NCI-H446 (cell line): ENCODE measurements around the gene FCRLA.
"Not testable (repeated sequence)": the region's sequence is repeated elsewhere in the genome, so short reads cannot be mapped to it uniquely, and the experiment has no call there.

Experiments used
- DNase-seq, 2 experiments: peaks; one replicate each; lab custom pipeline; 2025; lab: John Stamatoyannopoulos, UW

FCRLA gene, protein sequence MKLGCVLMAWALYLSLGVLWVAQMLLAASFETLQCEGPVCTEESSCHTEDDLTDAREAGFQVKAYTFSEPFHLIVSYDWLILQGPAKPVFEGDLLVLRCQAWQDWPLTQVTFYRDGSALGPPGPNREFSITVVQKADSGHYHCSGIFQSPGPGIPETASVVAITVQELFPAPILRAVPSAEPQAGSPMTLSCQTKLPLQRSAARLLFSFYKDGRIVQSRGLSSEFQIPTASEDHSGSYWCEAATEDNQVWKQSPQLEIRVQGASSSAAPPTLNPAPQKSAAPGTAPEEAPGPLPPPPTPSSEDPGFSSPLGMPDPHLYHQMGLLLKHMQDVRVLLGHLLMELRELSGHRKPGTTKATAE

DNA sequence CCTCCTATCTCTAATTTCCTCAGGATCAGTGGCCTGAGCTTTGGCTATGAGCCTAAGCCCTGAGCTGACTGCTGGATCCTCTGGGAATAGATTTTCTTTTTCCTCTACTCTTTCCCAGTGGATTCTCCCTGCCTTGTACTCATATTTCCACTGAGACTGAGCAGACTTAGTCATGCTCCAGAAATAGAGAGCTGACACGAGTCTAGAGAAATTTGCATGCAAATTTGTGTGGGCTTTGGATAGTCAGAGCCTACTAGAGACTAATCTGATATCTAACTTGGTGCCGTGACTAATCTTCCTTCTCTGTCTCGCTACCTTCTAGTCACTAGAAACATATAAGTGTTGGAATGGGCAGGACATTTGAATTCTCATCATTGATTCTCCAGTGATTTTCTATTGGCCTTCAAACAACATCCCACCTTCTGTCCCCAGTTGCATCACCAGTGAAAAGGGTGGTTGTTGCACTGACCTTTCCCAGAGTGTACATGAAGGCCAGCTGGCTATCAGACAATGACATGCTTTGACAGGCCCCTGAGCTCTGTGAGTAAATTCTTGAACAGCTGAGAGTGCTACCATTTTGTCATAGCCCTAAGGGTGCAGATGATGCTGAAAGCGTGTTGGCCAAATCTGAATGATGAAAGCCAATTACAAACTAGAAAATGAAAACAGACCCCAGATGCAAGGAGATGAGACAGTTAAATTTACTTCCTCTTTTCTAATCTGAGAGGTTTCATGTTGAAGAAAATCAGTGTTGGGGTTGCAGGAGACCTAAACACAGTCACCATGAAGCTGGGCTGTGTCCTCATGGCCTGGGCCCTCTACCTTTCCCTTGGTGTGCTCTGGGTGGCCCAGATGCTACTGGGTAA, at the start of gene FCRLA:
FCRLA (plus strand) TSS at position 748 of the 866 bp plus-strand sequence; CDS start at position 784, 36 bp downstream.
- DNase-seq: no peak

DNA sequence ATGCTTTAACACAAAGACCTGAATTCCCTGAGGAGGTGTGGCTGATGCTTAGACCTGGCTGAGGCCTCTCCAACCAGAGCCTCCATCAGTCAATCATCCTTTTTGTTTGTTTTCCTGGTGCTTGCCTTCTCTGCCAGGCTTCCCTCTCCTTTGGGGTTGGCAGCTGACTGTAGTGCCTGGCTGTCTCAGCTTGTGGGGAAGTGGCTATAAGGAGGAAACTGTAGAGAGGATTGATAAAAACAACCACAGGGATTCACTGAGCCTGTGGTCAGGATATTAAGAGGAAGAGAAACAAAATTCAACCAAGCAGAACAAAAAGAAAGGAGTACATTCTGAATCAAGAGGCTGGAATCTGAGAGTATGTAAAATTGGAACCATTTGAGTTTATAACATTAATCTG, 48.5 kb upstream of the FCRLA start:
- not testable (repeated sequence) for DNase-seq

DNA sequence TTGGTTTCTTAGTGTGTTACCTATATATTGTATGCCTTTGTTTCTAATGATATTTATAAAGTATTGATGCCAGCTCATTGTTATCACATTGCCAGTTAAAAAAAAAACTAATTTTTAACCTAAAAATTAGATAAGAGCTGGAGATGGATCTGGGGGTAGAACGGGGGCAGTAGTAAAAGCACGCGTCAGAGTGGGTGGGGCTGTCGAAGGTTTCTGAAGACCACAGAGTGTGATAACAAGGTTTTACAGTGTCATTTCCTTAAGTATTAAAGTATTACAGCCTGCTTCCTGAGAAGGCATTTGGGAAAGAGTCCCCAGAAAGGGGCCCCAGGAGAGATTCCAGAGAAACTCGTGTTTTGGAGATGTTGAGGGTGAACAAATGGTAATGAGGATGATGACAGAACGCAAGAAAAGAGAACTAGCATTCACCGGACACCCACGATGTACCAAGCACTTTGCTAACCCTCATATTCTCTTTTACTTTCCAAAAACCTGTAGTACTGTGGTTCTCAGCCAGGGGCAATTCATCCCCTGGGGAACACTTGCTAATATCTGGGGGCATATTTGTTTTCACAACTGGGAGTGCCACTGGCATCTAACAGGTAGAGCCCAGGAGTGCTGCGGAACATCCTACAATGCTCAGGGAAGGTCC, 45.2 kb upstream of the FCRLA start:
- DNase-seq: not testable (repeated sequence)

DNA sequence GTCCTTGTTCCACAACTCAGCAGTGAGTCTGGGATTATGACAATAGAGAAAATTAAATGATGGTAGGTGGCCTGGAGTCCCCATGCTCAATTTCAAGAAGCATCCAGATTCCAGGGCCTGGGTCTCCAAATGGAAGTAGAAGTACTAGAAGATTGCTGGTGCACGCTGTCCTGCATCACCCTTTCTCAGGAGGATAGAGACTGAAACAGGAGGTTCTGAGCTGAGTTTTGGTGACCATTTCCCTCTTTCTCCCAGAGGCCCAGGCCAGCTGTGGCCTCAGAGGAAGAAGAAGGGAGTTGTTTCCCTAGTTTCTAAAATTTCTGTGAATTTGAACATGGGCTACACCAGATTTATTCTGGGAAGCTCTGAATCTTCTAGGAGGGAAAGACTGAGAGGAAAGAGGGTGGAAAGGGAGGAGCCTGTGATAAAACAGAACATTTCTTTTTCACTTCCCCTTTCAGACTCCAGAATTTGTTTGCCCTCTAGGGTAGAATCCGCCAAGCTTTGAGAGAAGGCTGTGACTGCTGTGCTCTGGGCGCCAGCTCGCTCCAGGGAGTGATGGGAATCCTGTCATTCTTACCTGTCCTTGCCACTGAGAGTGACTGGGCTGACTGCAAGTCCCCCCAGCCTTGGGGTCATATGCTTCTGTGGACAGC, 44.2 kb upstream of the FCRLA start, which contains the start of gene FCGR2B:
FCGR2B (plus strand) TSS at position 460 of the 656 bp plus-strand sequence; CDS start at position 559, 99 bp downstream.
- DNase-seq: not testable (repeated sequence)

DNA sequence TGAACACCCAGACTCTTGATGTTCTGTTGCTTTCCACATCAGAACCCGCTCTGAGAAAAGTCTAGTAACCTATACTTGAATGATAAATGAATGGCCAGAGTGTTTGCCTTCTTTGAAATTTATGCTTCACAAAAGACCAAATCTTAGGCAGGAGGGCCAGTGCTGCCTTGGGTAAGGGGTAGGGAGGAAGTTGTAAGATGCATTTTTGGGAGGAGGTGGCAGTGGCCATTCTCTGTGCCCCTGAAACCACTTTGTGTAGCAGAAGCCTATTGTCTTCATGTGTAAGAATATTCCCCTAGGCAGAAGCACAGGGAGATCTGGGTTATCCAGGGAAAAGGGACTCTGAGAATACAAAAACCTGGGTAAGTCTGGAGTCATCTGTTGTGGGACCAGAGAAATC, 43.5 kb upstream of the FCRLA start:
- DNase-seq: not testable (repeated sequence)

DNA sequence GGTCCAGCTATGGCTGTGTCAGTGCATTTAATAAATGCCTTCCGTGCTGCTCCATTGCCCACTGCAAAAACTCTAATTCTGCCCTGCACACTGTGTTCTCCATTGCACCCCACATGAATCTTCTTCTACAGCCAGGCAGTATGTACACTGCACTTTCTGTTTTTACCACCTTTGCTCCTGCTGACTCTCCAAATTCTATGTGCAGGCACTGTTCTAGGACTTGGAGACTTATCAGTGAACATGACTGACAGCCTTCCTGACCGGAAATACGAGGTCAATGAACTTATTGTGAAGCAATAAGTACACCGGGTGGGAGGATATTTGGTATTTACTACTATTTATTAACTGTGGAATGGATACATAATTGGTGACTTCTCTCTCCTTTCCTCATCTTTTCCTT, 42.3 kb upstream of the FCRLA start:
- not testable (repeated sequence) for DNase-seq

DNA sequence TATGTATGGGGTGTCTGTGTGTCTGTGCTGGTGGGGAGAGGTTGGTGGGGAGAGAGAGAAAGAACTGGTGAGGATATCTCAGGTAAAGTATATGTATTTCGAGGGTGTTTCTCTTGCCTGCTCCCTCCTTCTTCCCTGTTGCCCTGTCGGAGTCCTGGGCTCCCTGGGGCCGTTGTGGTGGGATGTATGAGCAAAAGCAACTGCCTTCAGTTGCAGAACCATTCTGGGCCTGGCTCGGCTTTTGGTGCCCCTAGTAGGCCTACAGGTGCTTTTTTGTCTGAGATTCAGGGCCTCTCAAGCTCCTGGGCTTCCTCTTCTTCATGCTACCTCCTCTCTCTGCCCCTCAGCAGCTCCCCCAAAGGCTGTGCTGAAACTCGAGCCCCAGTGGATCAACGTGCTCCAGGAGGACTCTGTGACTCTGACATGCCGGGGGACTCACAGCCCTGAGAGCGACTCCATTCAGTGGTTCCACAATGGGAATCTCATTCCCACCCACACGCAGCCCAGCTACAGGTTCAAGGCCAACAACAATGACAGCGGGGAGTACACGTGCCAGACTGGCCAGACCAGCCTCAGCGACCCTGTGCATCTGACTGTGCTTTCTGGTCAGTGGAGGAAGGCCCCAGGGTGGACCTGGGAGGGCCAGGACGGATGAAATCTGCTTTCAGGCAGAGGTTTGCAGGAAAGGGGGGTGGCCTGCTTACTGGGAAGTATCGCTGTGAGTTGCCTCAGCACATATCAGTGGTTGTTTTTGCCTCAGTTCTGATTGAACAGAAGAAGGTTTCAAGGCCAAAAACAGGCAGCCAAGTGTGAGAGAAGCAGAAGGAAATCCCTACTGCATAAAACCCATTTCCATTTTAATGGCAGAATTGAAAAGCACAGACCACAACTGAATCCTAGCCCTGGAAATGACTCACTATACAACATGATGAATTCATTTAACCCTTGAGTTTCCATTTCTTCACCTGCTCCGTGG, 35.7 kb upstream of the FCRLA start:
- DNase-seq: not testable (repeated sequence)

DNA sequence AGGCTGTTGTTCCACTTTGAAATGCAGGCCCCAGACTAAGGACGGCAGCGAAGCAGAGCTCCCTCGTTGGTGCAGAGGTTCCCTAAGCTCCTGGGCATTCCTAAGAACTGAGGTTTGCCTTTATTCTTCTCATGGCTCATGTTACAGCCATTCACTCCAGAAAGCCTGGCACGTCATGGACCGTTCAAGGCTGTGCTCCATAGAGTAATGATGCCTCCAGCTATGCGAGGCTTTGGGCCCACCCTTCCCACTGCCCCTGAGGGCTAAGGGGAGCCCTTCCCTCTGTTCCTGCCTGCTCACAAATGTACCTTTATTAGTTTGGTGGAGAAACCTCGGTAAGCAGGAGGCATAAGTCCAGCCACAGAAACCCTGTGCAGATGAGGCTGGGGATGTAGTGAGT, 33.6 kb upstream of the FCRLA start:
- not testable (repeated sequence) for DNase-seq

DNA sequence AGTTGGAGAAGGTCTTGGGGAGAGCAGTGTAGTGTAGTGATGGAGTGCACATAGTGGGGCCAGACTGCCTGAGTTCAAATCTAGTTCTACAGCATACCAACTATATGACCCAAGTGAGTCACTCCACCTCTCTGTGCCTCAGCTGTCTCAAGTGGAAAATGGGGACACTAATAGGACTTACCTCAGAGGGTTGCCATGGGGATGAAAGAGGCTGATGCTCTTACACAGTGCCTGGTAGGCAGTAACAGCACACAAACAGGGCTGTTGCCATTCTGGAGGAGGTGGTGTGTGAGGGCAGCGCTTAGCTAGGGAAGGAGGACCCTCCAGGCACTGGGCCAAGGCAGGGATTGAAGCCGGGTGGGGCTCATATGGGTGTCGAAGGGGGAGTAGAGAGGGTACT, 32.6 kb upstream of the FCRLA start:
- DNase-seq: not testable (repeated sequence)

DNA sequence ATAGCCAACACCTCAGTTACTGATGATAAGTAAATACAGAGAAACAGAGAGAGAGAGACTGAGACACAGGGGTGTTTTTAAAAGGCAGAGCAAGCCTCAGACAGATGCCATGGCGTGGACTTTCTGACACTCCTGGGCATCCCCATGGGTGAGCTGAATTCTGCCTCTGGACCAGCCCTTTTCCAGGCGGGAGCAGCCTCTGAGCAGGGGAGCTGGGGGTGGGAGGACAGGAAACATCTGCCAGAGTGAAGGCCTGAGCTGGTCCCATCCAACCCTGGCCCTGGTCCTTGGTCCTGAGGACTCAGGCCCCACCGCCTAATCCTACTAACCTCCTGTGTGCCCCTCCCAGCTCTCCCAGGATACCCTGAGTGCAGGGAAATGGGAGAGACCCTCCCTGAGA, 32.1 kb upstream of the FCRLA start:
- DNase-seq: not testable (repeated sequence)

DNA sequence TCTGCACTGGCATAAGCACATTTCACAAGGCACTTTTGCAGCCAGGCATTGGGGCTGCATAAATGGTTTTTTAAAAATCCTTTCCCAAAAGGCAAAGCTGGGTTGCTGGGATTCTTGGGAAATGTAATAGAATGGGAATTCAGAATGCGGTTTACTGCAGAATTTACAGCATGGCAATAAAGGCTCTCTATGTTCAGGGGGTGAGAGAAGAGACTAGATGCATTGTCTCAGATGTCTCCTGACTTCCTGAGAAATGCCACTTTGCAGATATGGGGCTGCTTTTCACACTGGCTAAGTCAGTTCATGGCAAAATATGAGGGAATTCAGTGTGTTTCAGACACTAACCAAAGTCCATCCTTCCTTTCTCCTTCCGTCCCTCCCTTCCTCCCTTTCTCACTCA, 30.6 kb upstream of the FCRLA start:
- no peak for DNase-seq

DNA sequence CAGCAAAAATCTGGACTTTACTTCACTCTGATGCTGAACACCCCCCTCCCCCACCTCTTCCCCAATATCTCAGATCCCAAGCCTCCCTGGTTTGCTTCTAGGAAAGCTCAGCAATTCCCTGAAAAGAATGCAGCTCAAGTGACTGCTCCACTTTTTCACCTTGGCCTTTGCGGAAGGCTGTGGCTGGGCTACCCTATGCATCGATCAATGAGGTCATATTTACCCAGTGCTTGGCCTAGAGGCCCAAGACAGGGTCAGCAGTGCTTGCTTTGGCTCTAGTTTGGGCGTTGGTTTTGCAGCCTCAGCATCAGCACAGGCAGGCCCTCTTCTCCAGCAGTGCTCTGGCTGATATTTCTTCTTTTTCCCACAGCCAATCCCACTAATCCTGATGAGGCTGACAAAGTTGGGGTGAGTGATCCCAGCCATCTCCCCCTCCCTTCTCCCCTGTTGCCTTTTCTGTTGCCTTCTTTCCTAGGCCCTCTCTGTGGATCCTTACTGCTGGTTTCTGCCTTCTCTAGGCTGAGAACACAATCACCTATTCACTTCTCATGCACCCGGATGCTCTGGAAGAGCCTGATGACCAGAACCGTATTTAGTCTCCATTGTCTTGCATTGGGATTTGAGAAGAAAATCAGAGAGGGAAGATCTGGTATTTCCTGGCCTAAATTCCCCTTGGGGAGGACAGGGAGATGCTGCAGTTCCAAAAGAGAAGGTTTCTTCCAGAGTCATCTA, 29.9 kb upstream of the FCRLA start:
- no peak for DNase-seq

DNA sequence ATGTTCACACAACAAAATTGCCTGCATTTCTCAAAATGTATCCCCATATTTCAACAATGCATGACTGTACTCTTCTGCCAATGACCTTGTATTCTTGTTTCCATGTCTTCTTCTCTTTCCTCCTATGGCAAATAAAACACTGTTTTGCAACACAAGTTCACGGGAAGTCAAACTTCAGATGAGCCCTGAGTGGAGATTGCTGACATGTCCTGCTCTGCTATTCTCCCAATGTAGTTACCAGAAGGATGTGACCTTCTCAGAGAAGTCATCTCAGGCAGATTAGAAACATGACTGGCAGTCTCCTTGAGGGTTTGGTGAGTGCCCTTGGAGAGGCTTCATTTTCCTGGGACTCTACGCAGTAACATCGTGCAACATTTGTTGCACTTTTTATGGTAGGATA, 28.5 kb upstream of the FCRLA start:
- DNase-seq: no peak

DNA sequence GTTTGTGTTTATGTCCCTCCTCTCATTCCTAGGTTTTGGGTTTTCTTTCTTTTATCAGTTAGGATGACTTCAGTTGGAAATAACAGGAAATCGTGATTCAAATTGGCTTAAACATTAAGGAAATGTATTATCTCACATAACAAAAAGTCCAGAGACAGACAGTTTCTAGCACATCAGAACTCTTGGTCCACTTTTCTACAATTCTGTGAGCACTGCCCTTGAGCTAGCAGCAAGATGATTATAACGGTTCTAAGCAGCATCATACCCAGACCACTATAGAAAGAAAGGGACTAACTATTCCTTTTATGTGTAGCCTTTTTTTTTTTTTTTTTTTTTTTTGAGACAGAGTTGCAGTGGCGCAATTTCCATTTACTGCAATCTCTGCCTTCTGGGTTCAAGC, 25.1 kb upstream of the FCRLA start:
- no peak for DNase-seq

DNA sequence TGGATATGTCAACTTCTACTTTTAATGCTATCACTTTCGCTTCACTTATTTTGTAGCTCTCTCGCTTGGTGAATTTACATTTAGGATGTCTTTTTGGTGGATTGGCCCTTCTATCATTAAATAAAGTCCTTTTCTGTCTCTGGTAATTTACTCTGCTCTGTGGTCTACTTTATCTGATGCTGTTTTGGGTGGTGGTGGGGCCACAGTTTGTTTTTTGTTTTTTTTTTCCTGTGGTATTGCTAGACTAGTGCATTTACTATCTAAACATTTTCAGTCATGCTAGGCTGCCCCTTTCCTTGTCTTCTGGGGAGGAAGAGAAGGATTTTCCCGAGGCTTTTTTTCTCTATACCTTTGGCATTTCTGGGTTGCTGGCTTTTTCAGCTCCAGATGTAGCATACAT, 18.1 kb upstream of the FCRLA start:
- no peak for DNase-seq

DNA sequence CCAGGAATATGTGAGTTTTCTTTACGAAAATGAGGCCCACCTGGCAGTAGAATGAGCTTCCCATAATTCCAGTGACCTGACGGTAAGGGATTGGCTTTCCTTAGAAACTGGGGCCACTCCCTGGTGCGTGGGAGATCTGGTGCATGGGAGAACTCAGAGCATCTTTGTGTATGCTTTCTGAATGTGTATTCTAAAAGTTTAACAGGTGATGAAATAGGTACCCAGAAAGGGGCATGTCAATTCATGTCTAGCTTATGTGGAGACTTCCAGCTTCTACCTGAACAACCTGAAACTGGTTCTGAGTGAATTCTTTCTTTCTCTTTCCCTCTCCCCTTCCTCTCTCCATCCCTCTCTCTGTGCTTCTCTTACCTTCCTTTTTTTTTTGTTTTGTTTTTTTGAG, 15.2 kb upstream of the FCRLA start:
- DNase-seq: no peak

DNA sequence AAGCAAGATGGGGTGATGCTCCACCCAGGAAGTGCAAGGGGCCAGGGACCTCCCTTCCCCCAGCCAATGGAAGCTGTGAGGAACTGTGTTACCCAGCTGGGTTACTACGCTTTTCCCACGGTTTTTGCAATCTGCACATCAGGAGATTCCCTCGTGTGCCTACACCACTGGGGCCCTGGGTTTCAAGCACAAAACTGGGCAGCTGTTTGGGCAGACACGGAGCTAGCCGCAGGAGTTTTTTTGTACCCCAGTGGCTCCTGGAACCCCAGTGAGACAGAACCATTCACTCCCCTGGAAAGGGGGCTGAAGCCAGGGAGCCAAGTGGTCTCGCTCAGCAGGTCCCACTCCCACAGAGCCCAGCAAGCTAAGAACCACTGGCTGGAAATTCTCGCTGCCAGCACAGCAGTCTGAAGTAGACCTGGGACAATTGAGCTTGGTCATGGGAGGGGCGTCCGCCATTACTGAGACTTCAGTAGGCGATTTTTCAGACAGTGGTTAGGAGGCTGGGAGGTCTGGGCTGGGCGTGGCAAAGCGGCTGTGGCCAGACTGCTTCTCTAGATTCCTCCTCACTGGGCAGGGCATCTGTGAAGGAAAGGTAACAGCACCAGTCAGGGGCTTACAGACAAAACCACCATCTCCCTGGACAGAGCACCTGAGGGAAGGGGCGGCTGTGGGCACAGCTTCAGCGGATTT, 13.9 kb upstream of the FCRLA start:
- peak in 1 of 2 experiments; percentile 5 for DNase-seq

DNA sequence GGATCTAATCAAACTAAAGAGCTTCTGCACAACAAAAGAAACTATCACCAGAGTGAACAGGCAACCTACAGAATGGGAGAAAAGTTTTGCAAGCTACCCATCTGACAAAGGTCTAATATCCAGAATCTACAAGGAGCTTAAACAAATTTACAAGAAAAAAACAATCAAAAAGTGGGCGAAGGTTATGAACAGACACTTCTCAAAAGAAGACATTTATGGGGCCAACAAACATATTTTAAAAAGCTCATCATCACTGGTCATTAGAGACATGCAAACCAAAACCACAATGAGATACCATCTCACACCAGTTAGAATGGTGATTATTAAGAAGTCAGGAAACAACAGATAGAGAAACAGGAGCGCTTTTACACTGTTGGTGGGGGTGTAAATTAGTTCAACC, 8.7 kb upstream of the FCRLA start:
- not testable (repeated sequence) for DNase-seq

DNA sequence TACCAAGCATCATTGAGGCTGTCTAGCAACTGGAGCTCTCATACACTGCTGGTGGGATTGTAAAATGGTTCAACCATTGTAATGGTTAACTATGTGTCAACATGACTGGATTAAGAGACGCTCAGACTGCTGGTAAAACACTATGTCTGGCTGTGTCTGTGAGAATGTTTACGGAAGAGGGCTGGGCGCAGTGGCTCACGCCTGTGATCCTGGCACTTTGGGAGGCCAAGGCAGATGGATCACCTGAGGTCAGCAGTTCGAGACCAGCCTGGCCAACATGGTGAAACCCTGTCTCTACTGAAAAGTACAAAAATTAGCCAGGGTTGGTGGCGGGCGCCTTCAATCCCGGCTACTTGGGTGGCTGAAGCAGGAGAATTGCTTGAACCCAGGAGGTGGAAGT, 4.8 kb upstream of the FCRLA start:
- no peak for DNase-seq
